Skin epidermis (tissue), 12 donors: Measurements from ENCODE around the gene DNM3.
"Not testable (repeated sequence)": the region's sequence is repeated elsewhere in the genome, so short reads cannot be mapped to it uniquely, and the experiment has no call there.

Experiments
- H3K27ac ChIP-seq, 21 experiments: fragments of 200-600 bp; sonication (generic) in 11 of 21; one replicate each; pipeline ENCODE4 v1.5.0; 2020; ENCODE audit warnings: mild to moderate bottlenecking in 3 of 21, inconsistent platforms in 2 of 21, moderate library complexity in 2 of 21
- H3K4me3 ChIP-seq, 7 experiments: fragments of 200-600 bp; sonication (generic) in 2 of 7; one replicate each; pipeline ENCODE4 v1.5.0; 2020; ENCODE audit warnings: inconsistent platforms in 2 of 7, mild to moderate bottlenecking in 2 of 7, moderate library complexity in 1 of 7

The DNM3 gene

GRCh38 chr1:172275478-172275877 is 434.2 kb downstream of the DNM3 start:
- peak overlapping the region in 3 of 21 experiments; percentile 16 to 70 (median 33) for H3K27ac ChIP-seq

DNA sequence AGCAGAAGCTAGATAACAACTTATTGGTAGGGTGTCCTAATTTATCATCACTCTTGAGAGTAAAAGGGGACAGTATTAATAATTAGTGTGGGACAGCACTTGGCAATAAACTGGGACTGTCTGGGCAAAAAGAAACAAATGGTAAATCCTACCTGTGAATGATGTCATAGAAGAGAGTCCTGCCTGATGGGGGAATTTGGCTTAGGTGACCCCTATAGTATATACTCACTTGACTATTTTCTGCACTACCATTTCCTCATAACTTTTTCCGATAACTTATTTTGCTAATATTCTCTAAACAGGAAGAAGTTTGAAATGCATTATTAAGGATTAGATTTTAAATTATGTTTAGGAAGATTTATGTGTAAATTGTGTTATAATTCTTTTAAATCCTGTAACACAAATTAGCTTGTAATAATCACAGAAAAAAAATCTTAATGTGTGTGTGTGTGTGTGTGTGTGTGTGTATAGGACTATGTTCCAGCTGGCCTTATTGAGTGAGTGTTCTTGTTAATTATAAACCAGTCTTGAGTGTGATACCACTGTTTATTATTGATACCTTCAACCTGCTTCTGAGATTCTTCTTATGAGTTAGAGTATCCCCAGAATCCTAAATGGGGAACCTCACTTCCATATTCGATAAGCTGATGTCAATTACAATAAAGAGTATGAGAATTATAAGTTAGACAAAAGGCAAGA is 435.0 kb downstream of the DNM3 start:
- Histone ChIP-seq H3K27ac (peak overlapping the region in 4 of 21 experiments; percentile 32 to 70 (median 42)), H3K4me3 (no peak overlapping the region)

More at GRCh38 chr1:172275478-172275877, 434.2 kb downstream of the DNM3 start:
- no peak overlapping the region for H3K4me3 ChIP-seq

DNA sequence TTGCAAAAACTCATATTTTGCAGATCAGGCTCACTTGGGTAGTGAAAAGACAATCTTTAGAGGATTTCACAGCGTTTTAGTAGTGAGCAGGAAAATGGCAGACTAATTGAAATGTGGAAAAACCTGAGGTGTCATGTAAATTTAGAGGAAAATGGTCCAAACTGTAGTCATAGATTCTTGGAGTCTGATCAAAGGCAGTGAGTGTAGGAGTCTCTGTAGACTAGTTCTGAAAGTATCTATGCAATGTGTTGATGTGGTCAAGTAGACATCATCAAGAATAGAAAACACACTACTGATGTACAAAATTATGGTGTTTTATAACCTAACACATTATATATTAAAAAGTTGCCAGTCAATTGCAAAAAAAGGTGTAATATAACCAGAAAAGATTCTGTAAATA is 436.0 kb downstream of the DNM3 start:
- Histone ChIP-seq H3K27ac (peak overlapping the region in 5 of 21 experiments; percentile 32 to 81 (median 73)), H3K4me3 (no peak overlapping the region)

- peak overlapping the region in 9 of 21 experiments; percentile 15 to 81 (median 48) for H3K27ac ChIP-seq
These were observed 436.7 kb downstream of the DNM3 start for GRCh38 chr1:172277989-172278388.

DNA sequence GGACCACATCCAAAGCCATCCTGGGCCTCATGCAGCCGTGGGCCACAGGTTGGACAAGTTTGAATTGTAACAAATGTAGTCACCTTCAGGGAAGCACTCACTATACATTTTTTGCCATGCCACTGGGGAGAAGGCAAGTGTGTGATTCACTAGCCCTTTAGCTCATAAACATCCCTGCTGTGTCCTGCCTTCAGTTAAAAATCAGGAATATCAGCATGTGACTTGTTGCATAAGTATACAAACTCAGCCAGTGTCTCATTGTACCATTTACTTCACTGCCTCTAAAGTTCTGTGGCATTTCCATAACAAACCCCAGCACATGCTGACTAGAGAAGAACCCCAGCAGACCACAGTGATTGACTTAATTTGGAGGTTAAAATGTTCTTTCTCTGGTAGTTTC is 437.2 kb downstream of the DNM3 start:
- peak overlapping the region in 9 of 21 experiments; percentile 15 to 81 (median 48) for H3K27ac ChIP-seq

More at GRCh38 chr1:172277989-172278388, 436.7 kb downstream of the DNM3 start:
- H3K4me3 ChIP-seq = no peak overlapping the region

GRCh38 chr1:172279939-172280636 is 438.8 kb downstream of the DNM3 start:
- peak overlapping the region in 4 of 21 experiments; percentile 12 to 83 (median 77) for H3K27ac ChIP-seq
- H3K4me3 ChIP-seq = no peak overlapping the region

More for the DNA sequence above, 437.2 kb downstream of the DNM3 start:
- H3K4me3 ChIP-seq = no peak overlapping the region

DNA sequence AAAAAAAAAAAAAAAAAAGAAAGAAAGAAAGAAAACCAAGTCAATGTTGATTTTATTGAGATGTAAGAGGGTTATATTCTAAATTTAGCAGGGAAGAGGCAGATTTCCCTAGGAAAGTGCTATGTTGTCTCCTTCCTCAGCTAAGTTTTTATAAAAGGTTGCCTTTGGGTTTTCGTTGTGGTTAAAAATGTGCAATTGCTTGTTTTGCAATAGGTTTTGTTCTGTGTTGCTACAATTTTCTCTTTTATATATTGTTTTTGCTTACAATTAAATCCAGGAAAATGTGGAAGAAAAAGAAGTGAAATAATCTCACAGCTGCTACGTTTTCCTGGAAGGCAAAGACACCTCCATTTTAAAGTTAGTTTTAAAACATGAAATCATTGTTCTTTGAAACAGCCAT is 442.5 kb downstream of the DNM3 start:
- H3K27ac ChIP-seq = peak overlapping the region in 2 of 21 experiments; percentile 9 to 50
- no peak overlapping the region for H3K4me3 ChIP-seq

GRCh38 chr1:172286629-172287076 is 445.4 kb downstream of the DNM3 start:
- Histone ChIP-seq H3K27ac (peak overlapping the region in 10 of 21 experiments; percentile 0 to 70 (median 52)), H3K4me3 (no peak overlapping the region)

- no peak overlapping the region for H3K4me3 ChIP-seq
- peak overlapping the region in 8 of 21 experiments; percentile 0 to 70 (median 52) for H3K27ac ChIP-seq
These were observed 445.9 kb downstream of the DNM3 start for GRCh38 chr1:172287208-172287607.

- no peak overlapping the region for H3K4me3 ChIP-seq
These were observed 447.3 kb downstream of the DNM3 start for GRCh38 chr1:172288581-172288980.

GRCh38 chr1:172289448-172289847 is 448.1 kb downstream of the DNM3 start:
- H3K27ac ChIP-seq = peak overlapping the region in 1 of 21 experiments; percentile 44

More at GRCh38 chr1:172288581-172288980, 447.3 kb downstream of the DNM3 start:
- peak overlapping the region in 5 of 21 experiments; percentile 8 to 70 (median 13) for H3K27ac ChIP-seq

GRCh38 chr1:172292840-172293239 is 451.5 kb downstream of the DNM3 start:
- Histone ChIP-seq H3K27ac (peak overlapping the region in 2 of 21 experiments; percentile 41 to 43), H3K4me3 (no peak overlapping the region)

More at GRCh38 chr1:172289448-172289847, 448.1 kb downstream of the DNM3 start:
- no peak overlapping the region for H3K4me3 ChIP-seq

- Histone ChIP-seq H3K4me3 (no peak overlapping the region), H3K27ac (peak overlapping the region in 4 of 21 experiments; percentile 16 to 63 (median 34))
These were observed 452.1 kb downstream of the DNM3 start for GRCh38 chr1:172293429-172293828.

DNA sequence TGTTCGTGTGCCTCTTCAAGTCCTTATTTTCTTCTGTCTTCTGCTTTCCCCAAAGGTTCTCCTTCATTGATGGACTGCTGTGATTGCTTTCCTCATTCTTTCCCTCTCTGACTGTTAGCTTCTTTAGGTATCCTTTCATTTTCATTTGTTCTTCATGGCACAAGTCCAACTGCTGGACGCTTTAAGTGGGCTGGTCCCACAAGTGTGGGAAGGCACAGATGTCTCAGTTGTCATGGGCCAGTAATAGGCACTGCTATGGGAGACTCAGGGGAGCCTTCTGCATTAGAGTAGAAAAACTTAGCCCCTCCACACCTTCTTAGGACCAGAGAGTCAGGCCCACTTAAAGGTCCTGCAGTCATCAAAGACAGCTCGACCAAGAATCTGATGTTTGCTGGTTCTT is 456.8 kb downstream of the DNM3 start:
- Histone ChIP-seq H3K4me3 (no peak overlapping the region), H3K27ac (no peak overlapping the region)

DNA sequence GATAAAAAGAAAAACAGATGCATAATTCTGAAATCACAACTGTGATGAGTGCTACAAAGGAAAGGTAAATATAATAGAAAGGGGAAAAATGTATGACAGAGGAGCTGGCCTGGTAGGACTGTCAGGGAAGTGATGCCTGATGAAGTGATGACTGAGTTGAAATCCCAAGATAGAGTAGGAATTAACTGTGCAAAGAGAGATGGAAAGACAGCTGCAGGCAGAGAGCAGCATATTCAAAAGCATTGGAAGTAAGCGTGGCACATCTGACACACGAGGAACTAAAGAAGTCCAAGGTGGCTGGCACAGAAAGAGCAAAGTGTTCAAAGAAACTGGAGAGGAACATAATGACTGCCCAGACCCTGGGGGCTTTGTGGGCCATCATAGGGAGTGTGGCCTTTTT is 457.6 kb downstream of the DNM3 start:
- H3K27ac ChIP-seq = no peak overlapping the region

GRCh38 chr1:172299515-172299914 is 458.2 kb downstream of the DNM3 start:
- H3K27ac ChIP-seq = no peak overlapping the region
- no peak overlapping the region for H3K4me3 ChIP-seq

More for the DNA sequence above, 457.6 kb downstream of the DNM3 start:
- no peak overlapping the region for H3K4me3 ChIP-seq

- not testable (repeated sequence) for H3K4me3 ChIP-seq
These were observed 466.2 kb downstream of the DNM3 start for GRCh38 chr1:172307508-172307907.

DNA sequence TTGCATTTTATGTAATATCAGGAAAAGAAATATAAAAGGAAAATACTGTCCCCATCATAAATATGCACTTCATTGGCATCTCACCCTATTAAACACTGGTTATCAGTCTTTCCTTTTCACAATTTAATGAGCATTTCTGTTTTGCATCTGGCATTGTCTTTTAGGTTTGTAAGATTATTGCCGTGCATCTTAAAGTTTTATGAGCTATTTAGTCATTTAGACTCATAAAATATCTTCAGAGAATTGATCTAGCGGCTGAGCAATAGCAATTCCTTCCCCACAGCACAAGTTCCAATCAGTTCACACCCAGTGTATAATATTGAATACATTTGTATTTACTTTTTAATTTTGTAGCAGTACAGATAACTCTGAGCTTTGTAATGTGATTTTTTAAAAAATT is 466.8 kb downstream of the DNM3 start:
- Histone ChIP-seq H3K27ac (no peak overlapping the region), H3K4me3 (no peak overlapping the region)

More at GRCh38 chr1:172307508-172307907, 466.2 kb downstream of the DNM3 start:
- H3K27ac ChIP-seq = not testable (repeated sequence)

DNA sequence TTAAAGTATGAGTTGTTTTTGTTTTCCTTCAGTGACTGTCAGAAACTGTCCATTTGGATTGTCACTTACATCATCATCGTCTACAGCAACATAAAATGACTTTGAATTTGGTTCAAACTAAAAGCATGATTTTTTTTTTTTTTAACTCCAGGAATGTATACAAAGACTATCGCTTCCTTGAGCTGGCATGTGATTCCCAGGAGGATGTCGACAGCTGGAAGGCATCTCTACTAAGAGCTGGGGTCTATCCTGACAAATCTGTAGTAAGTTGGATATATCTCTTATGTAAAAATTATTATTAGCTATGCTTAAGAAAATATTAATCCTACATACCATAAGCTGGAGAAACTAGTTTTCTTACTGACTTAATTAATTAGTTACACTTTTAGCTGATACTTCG is 467.3 kb downstream of the DNM3 start:
- H3K4me3 ChIP-seq = no peak overlapping the region
- no peak overlapping the region for H3K27ac ChIP-seq

GRCh38 chr1:172320733-172321132 is 479.4 kb downstream of the DNM3 start:
- Histone ChIP-seq H3K27ac (peak overlapping the region in 16 of 21 experiments; percentile 2 to 89 (median 67)), H3K4me3 (no peak overlapping the region)
